Testis (tissue), 3 donors: ENCODE results near the gene TFEB. TPM values are rescaled to one million over a fixed set of nuclear protein-coding genes. Genes with fewer than 3 reads are reported as not detected.

Source experiments
- DNase-seq: peaks from one replicate; pipeline ENCODE4 v3.0.0-alpha.2; 2019
- H3K27ac ChIP-seq, 2 donors: fragments of 200-600 bp; sonication (generic); one replicate each; pipeline ENCODE4 v1.5.1; 2019
- H3K27me3 ChIP-seq: fragments of 200-600 bp; sonication (generic); one replicate; pipeline ENCODE4 v1.5.1; 2019
- H3K36me3 ChIP-seq: fragments of 200-600 bp; sonication (generic); one replicate; pipeline ENCODE4 v1.5.1; 2017; ENCODE audit warnings: low read depth; ENCODE audit errors: missing control alignments
- H3K4me1 ChIP-seq: fragments of 200-600 bp; sonication (generic); one replicate; pipeline ENCODE4 v1.5.1; 2019
- H3K4me3 ChIP-seq, 2 donors: fragments of 200-600 bp; sonication (generic); one replicate each; pipeline ENCODE4 v1.5.1; 2017 to 2019
- H3K9me3 ChIP-seq: fragments of 200-600 bp; sonication (generic); one replicate; pipeline ENCODE4 v1.5.1; 2017
- CTCF ChIP-seq, 3 experiments: fragments of 450-650 bp in 2 of 3; fragments of 200-600 bp in 1 of 3; sonication (generic) in 1 of 3; IDR thresholded peaks; one replicate each; pipeline ENCODE4 v1.5.1; 2016 to 2019; ENCODE audit warnings: antibody characterized with exemption in 3 of 3, mild to moderate bottlenecking in 2 of 3, moderate library complexity in 1 of 3
- POLR2A ChIP-seq: fragments of 450-650 bp; IDR thresholded peaks from one replicate; pipeline ENCODE4 v1.6.1; 2017; ENCODE audit warnings: antibody characterized with exemption, mild to moderate bottlenecking, moderate library complexity
- WGBS, 2 donors: methylation state at CpG; one replicate each; pipeline ENCODE4 v1.1.5; 2018; 5-methylcytosine and 5-hydroxymethylcytosine counted together
- intact Hi-C: fragments of 100-400 bp; cut with DNase I; formaldehyde crosslinking; loops from one replicate; pipeline ENCODE4 v1.15.1; 2023; ENCODE audit warnings: low total_unique reads
- polyA plus RNA-seq: library from polyadenylated mRNA; stranded (reverse); fragments of 350-450 nt; fragmentation: Illumina TruSeq; extraction: RNeasy Lipid Tissue Mini Kit (QIAGEN cat#74804); gene quantifications from one replicate; pipeline ENCODE4 v1.2.3, GENCODE V29; 2014; ENCODE audit warnings: low read depth, low replicate concordance; ENCODE audit not compliant: insufficient read depth
- total RNA-seq, 2 donors: library from RNA; depleted of rRNA; stranded (reverse); fragments of >200 nt; gene quantifications; one replicate each; pipeline ENCODE4 v1.2.3, GENCODE V29; 2016

TFEB gene
- total and polyA plus RNA-seq, 3 donors from 2014 or later, result 4.5 to 6.3 (median 5.2) TPM

GRCh38 chr6:41739041-41739440 lies 3.6 kb upstream of the TFEB start:
- no peak overlapping the region for H3K4me3 ChIP-seq
- TF ChIP-seq CTCF (IDR thresholded peaks at IDR 0.05), result no peak
- no peak for TF ChIP-seq POLR2A
- H3K27ac ChIP-seq, result no peak overlapping the region
- intact Hi-C loops, result no loop called here
- H3K36me3 ChIP-seq, result no peaks in the 10 kb centered on the region
- DNase-seq, result no peak
- peaks cover 4% of the 10 kb centered on the region for H3K4me1 ChIP-seq
- H3K9me3 ChIP-seq, result no peaks in the 10 kb centered on the region
- H3K27me3 ChIP-seq, result no peaks in the 10 kb centered on the region
- 75 to 80% methylated on average over 4 of the region's 4 CpGs for WGBS, 2 donors

- WGBS, 2 donors, result 90 to 96% methylated on average over 6 of the region's 6 CpGs
- H3K4me3 ChIP-seq, result no peak overlapping the region
Measured at GRCh38 chr6:41737591-41738130, 2.3 kb upstream of the TFEB start.

GRCh38 chr6:41736800-41737555 lies 1.6 kb upstream of the TFEB start:
- H3K9me3 ChIP-seq, result no peaks in the 10 kb centered on the region
- TF ChIP-seq POLR2A (no peak), CTCF (IDR thresholded peaks at IDR 0.05) (no peak)
- 78 to 82% methylated on average over 13 of the region's 13 CpGs for WGBS, 2 donors
- no peaks in the 10 kb centered on the region for H3K27me3 ChIP-seq
- no peak for DNase-seq
- peaks cover 12% of the 10 kb centered on the region for H3K4me1 ChIP-seq
- no peaks in the 10 kb centered on the region for H3K36me3 ChIP-seq
- H3K4me3 ChIP-seq, result no peak overlapping the region
- intact Hi-C loops, result no loop called here
- no peak overlapping the region for H3K27ac ChIP-seq

More at GRCh38 chr6:41737591-41738130, 2.3 kb upstream of the TFEB start:
- Histone ChIP-seq H3K36me3 (no peaks in the 10 kb centered on the region), H3K27ac (no peak overlapping the region), H3K9me3 (no peaks in the 10 kb centered on the region), H3K27me3 (no peaks in the 10 kb centered on the region), H3K4me1 (peaks cover 12% of the 10 kb centered on the region)
- DNase-seq, result no peak
- TF ChIP-seq CTCF (IDR thresholded peaks at IDR 0.05) (no peak), POLR2A (no peak)
- intact Hi-C loops, result no loop called here

GRCh38 chr6:41736186-41736733 lies 852 bp upstream of the TFEB start:
- no peaks in the 10 kb centered on the region for H3K9me3 ChIP-seq
- TF ChIP-seq POLR2A (no peak), CTCF (IDR thresholded peaks at IDR 0.05) (no peak)
- no peak overlapping the region for H3K4me3 ChIP-seq
- intact Hi-C loops, result no loop called here
- no peaks in the 10 kb centered on the region for H3K27me3 ChIP-seq
- H3K36me3 ChIP-seq, result no peaks in the 10 kb centered on the region
- no peak overlapping the region for H3K27ac ChIP-seq
- WGBS, 2 donors, result 53 to 58% methylated on average over 6 of the region's 6 CpGs
- no peak for DNase-seq
- H3K4me1 ChIP-seq, result peaks cover 12% of the 10 kb centered on the region
